Hematopoietic multipotent progenitor cell treated with erythropoietin and hydrocortisone succinate and interleukin-3 and kit ligand, for 6 days (in vitro differentiated cells): Measurements from ENCODE around the gene TFPI2.
"Not testable (repeated sequence)": the region's sequence is repeated elsewhere in the genome, so short reads cannot be mapped to it uniquely, and the experiment has no call there.

ENCODE experiments used
- DNase-seq: peaks from one replicate; pipeline ENCODE4 v3.0.0-alpha.2; 2015

The TFPI2 gene, protein sequence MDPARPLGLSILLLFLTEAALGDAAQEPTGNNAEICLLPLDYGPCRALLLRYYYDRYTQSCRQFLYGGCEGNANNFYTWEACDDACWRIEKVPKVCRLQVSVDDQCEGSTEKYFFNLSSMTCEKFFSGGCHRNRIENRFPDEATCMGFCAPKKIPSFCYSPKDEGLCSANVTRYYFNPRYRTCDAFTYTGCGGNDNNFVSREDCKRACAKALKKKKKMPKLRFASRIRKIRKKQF

DNA sequence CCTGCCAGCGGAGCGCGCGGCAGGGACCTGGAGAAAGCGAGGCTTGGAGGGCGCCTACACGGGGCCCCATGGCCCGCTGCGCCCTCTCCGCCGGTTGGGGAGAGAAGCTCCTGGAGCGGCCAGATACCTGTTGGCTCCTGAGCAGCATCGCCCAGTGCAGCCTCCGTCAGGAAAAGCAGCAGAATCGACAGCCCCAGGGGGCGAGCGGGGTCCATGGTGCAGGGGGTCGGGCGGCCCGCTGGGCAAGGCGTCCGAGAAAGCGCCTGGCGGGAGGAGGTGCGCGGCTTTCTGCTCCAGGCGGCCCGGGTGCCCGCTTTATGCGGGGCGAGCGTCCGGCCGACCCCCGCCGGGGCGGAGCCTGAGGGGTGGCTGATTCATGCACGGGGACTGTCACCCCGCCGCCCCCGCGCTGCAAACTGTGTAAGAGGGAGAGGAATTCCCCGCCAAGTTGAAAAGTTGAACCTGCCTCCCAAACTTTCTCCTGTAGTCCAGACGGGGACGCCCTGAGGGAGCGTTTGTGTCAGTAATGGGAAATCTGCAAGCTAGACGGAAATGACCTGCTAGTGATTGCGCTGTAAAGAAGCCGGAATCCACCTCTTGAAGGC, at the start of gene TFPI2:
TSS of gene TFPI2 (minus strand) at position 290 of the 605 bp plus-strand sequence. CDS start at position 215, 75 bp downstream.
- DNase-seq = no peak

DNA sequence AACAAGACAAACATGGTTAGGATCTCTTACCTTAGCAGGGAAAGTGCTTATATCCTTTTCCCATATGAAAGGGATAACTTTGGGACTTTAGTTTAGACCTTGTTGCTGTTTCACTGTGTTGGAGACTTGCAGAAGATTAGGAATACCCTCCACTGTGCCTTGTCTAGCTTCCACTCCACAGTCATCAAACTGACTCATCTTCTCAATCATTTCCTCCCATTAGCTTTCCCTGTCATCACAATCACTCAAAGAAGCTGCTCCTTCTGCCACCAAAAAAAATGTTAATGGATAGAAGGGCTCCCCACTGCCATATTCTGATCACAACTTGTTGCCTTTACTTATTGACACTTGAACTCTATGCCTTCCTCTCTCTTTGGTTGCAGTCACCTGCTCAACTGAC, 47.7 kb upstream of the TFPI2 start:
- no peak for DNase-seq

DNA sequence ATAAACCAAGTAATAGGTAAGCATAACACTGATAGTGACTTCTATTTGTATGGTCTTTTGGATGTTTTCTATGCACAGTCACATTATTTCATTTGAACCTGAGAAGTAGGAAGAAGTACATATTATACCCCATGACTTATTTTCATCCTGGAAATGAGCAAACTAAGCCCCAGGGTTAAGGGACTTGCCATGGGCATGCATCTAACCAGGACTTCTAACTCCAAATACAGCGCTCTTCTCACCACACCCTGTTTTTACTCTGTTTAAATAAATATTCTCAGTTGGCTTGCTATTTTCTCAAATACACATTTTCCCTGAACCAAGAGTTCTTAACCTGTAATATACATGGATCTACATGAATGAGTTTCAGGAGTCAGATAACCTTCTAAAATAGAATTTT, 47.3 kb upstream of the TFPI2 start:
- no peak for DNase-seq

DNA sequence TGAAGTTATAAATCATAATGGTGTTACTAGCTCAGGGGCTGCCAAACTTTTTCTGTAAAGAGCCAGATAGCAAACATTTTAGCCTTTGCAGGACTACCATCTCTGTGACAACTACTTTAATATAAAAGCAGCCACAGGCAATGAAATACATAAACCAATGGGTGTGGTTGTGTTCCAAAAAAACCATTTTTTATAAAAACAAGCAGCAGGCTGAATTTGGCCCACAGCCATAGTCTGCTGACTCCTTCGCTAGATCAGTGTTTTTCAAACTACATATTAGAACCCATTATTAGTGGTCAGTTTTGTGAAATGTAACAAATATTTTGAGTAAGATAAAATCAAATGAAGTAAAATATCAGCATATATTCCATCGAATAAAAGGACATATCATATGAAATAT, 44.5 kb upstream of the TFPI2 start:
- no peak for DNase-seq

DNA sequence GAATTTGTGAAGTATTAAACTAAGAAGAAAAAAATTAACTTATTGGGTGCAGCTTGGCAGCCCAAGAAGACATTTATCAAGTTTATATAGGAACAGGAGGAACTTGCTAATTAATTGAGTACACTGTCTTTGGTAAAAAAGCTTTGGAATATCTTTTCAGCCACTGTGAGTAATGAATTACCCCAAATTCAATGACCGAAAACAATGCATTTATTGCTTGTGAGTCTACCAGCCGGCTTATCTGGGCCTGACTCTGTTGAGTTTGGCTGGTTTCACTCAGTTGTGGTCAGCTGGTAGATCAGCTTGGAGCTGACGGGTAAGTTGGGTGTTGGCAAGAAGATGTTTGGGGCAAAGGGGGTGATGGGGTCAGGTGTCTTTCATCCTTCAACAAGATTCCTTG, 42.6 kb upstream of the TFPI2 start:
- DNase-seq = no peak

DNA sequence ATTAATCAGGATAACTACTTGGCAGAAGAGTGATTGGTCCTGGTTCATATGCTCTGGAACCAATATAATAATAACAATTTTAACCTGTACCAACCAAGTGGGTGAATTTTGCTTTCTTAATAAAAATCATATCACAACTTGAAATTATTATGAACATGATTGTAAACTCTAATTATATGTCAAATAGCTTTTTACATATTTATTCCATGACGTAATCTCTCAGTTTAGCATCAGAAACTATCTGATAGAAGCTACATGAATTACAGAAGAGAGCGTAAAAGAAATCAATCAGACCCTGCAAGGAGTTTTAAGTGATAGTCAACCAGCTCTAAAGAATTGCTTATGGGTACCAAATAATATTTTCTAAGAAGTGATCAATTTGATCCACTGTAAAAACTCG, 41.1 kb upstream of the TFPI2 start:
- no peak for DNase-seq

DNA sequence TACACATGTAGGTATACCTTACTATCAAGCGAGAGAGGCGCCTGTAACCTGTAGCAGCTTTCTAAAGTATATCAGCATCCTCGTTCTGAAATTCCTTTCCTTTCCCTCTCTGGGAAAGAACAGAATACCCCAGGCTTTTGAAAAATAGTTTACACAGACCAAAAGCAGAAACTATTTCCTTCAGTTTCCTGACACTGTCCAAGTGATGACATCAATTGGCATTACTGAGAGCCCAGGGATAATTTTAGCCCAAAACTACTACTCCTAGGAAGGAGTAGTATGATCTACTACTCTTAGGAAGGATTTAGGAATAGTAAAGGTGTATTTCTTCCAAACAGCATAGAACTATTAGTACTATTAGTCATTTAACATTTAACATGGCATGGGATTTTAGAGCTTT, 37.0 kb upstream of the TFPI2 start:
- no peak for DNase-seq

DNA sequence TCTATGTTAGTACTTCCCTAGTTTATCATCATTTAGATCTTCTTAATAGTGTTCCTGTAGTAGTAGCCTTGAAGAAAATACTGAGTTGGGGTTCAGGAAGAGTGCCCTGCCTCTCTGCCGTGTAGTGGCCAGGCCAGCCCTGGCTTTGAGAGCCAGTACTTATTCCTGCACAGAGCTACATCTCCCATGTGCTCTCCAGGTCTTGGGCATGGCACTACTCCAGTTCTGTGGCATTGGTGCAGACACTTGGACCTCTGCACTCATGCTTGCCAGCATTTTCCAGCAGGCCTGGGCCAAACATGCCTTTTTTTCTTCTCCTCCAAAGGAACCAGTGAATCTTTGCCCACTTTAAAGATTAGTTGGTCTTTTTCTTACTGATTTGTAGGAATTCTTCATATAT, 36.2 kb upstream of the TFPI2 start:
- DNase-seq = no peak

DNA sequence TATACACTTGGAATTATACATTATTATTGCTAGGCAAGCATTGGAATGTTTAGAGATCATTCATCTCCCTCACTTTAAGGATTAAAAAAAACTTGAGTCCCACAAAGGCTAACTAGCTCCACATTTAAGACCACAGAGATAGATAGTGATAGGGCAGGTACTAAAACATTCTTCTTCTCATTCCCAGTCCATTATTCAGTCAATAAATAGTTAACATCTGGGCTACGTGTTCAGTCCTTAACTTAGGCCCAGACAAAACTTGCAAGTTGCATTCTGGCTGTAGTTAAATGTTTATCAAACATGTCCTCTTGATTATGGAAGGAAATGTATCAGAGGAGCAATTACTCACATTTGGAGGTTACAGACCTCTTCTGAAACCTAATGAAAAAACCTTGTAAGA, 33.4 kb upstream of the TFPI2 start:
- DNase-seq = no peak

DNA sequence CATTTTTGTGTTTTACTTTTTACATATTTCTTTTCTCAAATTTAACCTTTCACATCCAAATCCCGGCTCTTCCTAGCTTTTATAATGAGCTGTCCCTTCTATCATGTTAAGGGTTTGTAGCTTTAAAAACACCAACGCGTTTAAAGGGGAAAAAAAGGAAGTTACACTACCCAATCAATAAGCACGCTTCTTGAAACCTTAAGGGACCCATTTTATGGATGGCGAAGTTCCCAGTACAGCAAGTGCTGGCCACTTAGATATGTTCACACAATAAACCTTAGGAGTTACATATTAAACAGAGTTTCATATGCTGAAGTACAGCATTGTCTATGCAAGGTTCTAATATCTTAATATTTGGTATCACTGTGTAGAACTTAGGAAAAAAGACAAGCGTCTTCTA, 32.7 kb upstream of the TFPI2 start:
- DNase-seq = no peak

DNA sequence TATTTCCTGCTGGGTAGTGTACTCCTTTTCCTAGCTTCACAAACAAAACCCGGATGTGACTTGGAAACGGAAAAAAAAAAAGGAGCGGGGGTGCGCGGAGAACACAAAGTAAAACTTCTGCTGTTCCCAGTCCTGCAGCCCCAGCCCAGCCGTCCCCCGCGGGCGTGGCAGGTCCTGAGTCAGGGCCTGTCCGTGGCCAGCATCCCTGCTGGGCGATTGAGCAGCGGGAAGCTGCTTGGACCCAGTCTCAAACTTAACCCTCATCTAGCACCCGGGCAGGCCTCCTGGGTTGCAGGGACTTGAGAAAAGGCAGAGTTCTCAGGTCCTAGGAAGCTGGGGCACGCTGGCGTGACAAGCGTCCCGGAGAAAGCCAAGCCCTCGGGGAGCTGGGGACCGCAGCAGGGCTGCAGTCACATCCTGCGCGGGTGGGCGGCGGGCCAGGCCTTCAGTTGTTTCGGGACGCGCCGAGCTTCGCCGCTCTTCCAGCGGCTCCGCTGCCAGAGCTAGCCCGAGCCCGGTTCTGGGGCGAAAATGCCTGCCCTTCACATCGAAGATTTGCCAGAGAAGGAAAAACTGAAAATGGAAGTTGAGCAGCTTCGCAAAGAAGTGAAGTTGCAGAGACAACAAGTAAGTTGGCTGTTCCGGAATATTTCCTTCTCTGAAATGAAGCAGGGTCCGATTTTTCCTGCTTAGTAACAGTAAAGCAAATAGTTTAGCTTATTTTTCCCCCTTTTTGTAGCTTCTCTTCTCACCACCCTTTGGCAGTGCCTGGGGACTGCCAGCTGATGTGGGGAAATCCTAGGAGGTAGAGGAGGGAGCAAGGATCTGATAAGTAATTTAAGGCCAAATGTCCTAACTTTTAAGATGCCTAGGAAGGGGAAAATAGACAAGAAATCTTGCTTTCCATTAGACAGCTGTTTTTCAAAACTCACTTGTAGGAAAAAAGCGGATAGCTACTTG, 31.3 kb upstream of the TFPI2 start, which contains the start of gene GNG11:
TSS of gene GNG11 (plus strand) at position 129 of the 960 bp plus-strand sequence. CDS start at position 532, 403 bp downstream.
- DNase-seq = peak; percentile 55

DNA sequence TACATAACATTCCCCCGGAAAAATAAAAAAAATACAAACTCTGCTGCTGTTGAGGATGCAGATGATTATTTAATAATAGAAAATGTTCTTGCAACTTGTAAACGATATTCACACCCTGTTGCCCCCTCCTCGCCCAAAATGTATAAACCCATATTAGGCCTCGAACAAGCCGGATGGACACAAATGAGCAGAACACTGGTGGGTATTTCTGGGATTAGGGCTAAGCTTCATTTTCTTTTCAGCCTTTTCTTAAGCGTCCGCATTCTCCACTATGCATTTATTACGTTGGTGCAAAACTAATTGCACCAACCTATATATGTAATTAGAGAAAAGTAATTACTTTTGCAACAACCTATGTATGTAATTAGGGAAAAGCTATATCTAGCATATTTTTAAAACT, 30.6 kb upstream of the TFPI2 start:
- DNase-seq = no peak

DNA sequence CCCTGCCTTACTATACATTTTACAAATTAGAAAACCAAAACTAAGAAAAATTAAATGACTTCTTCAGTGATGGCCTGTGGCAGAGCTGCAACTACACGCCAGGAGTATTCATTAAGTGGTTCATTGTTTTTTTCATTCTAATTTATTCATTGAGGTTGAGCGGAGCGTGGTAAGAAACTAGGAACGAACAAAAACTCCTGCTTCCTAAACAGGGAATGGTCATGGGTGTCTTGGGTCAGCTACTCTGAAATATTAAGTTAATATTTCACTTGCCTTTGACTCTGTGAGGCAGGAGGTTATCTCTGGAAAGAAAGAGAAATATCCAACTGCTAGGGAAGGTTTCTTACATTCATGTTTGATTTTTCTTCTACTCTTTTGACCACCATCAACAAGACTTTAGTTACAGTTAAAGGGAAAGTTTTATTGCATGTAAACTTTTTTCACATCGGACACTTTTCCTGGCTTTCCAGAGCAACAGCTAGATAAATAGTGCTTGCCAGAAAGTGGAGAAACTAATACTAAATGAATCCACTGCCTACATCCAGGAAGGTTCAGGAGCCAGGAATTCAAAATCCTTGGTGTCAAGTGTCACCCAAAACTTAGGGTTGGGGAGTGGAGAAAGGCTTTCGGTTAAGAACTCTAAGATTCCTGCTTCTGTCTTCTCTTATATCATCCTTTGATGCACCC, 30.1 kb upstream of the TFPI2 start:
- DNase-seq = no peak

DNA sequence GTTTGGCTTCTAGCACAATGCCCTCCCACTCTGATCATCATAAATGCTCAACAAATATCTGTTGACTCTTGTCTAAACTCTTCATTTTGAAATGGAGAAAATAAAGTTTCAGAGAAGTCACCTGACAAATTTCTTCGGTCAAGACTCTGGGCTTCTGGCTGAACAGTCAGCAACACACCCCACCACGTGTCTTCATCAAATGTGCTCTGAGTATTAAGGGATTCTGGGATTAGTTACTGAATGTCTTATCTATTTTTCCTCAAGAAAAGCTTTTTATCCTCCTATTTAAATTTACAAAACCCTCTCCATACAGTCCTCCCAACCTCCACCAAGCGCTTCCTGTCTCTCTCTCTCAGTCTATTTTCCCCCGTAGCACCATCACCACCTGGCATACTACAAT, 25.8 kb upstream of the TFPI2 start:
- DNase-seq = not testable (repeated sequence)

DNA sequence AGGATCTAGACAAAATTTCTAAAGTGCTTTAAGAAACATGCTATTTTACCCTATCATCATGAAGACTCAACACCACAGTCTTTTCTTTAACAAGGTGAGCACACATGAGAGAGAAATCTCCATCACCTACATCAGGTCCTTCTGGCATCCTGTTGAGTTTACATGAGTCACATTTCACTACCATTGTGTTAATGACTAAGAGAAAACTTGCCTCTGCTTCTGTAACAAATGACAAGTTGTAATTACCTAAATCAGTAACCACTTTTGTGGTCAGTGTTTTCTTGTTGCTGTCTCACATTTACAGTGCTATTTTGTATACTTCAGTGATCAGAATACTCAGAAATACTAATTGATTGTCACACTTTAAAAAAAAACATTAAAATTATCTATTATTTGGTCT, 25.3 kb upstream of the TFPI2 start:
- not testable (repeated sequence) for DNase-seq

DNA sequence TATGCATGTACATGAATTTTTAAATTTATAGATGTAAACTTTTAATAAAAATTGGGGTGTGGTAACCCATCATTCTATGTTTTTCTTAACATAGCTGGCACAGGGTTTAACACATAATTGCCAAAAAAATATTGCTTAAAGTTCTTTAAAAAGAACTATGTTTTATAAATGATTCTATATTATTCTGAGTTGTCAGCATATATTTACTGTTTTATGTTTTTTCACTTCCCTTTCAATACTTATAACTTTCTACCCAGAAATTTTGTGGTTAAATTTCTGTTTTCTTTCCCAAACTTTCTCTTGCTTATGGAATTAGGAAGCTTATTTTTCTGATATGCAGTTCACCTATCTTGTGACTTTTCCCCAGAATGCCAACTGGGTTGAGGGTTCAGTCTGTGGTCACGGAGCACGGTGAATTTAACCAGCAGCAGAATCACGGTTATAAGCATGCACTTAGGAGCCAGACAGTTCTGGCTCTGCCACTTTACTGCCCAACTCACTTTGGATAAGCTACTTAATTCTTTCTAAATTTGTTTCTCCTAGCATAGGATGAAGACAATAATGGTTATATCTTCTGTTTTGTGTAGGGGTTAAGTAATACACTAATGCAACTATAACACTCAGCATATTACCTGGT, 24.8 kb upstream of the TFPI2 start:
- not testable (repeated sequence) for DNase-seq

DNA sequence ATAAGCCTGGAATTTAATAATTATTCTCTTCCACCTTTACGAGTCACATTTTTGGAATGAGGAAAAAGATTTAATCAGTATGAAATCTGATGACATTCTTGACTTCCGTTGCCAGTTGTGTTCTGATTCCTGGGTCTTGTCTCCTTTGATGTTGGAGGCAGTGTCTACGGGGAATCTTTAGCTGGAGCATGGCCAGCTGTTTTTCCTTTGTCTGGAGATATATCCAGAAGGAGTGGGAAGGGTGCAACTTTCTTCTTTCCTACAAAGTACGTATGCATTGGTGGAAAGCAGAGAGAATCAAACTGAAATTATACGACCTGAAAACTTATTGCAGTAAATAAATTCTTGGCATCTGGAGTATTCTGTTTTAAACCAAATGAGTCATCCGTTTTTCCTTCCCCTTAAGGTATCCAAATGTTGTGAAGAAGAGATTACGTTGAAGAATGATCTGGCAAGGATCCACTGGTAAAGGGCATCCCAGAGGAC, 24.1 kb upstream of the TFPI2 start:
- DNase-seq = no peak

DNA sequence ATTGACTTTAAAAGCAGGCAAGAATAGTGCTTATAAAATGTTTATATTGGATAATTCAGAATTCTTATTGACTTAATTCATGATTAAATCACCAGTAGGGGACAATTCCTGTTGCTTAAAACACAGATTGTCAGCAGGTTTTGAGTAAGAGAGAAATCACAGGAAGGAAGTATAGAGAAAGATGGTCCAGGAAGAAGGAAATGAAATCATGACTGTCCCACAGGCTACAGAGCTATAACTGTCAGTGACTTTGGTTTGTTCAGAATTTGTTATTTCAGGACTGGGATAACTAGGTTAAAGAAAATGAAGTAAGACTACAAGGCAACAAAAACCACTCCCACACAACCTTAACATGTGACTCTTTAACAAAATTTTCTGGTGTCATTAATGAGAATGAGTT, 22.6 kb upstream of the TFPI2 start:
- no peak for DNase-seq

DNA sequence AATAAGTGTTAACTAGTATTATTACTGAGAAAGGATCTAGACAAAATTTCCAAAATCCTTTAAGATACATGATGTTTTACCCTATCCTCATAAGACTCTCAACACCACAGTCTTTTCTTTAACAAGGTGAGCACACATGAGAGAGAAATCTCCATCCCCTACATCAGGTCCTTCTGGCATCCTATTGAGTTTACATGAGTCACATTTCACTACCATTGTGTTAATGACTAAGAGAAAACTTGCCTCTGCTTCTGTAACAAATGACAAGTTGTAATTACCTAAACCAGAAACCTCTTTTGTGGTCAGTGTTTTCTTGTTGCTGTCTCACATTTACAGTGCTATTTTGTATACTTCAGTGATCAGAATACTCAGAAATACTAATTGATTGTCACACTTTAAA, 21.1 kb upstream of the TFPI2 start:
- not testable (repeated sequence) for DNase-seq

DNA sequence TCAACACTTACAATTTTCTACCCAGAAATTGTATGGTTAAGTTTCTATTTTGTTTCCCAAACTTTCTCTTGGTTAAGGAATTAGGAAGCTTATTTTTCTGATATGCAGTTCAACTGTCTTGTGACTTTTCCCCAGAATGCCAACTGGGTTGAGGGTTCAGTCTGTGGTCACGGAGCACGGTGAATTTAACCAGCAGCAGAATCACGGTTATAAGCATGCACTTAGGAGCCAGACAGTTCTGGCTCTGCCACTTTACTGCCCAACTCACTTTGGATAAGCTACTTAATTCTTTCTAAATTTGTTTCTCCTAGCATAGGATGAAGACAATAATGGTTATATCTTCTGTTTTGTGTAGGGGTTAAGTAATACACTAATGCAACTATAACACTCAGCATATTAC, 20.7 kb upstream of the TFPI2 start:
- not testable (repeated sequence) for DNase-seq

DNA sequence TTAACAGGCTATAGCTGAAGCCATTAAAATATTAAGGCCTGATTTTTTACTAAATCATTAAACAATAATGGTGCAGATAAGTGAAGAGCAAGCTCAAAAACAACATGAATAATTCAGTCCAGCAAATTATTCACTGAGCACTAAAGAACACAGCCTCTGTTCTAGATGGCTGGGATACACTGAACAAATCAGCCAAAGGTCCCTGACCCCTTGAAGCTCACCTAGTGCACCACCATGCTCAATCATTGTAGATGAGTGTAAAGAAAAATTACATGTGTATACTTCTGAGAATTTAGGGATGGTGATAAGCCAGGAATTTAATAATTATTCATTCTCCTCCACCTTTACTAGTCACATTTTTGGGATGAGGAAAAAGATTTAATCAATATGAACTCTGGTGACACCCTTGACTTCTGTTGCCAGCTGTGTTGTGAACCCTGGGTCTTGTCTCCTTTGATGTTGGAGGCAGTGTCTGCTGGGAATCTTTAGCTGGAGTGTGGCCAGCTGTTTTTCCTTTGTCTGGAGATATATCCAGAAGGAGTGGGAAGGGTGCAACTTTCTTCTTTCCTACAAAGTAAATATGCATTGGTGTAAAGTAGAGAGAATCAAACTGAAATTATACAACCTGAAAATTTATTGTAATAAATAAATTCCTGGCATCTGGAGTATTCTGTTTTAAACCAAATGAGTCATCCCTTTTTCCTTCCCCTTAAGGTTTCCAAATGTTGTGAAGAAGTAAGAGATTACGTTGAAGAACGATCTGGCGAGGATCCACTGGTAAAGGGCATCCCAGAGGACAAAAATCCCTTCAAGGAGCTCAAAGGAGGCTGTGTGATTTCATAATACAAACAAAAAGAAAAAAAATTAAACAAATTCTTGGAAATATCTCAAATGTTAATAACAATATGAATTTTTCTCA, 19.8 kb upstream of the TFPI2 start:
- no peak for DNase-seq
